GM19452 (cell line): ENCODE results near the gene EHMT1.

Experiments used
- ATAC-seq: cut with Tn5 transposase; IDR thresholded peaks from one replicate; pipeline ENCODE4 v1.9.1; 2021; ENCODE audit not compliant: unreplicated experiment

The EHMT1 gene

GRCh38 chr9:137781906-137782585 lies 163.2 kb downstream of the EHMT1 start:
- no peak for ATAC-seq

GRCh38 chr9:137783521-137783920 lies 164.7 kb downstream of the EHMT1 start:
- ATAC-seq = no peak

- ATAC-seq = no peak
Measured at GRCh38 chr9:137784046-137784445, 165.2 kb downstream of the EHMT1 start.

GRCh38 chr9:137784641-137785513 lies 166.1 kb downstream of the EHMT1 start:
- no peak for ATAC-seq

GRCh38 chr9:137785704-137786161 lies 166.9 kb downstream of the EHMT1 start:
- no peak for ATAC-seq

GRCh38 chr9:137786511-137786920 lies 167.7 kb downstream of the EHMT1 start:
- ATAC-seq = no peak

- no peak for ATAC-seq
Measured at GRCh38 chr9:137787381-137787780, 168.6 kb downstream of the EHMT1 start.

- ATAC-seq = no peak
Measured at GRCh38 chr9:137787786-137788505, 169.1 kb downstream of the EHMT1 start.

GRCh38 chr9:137788561-137789294 lies 169.9 kb downstream of the EHMT1 start:
- no peak for ATAC-seq

- no peak for ATAC-seq
Measured at GRCh38 chr9:137789295-137789895, 170.6 kb downstream of the EHMT1 start.

- no peak for ATAC-seq
Measured at GRCh38 chr9:137791947-137792346, 173.1 kb downstream of the EHMT1 start.

GRCh38 chr9:137793196-137793841 lies 174.5 kb downstream of the EHMT1 start:
- no peak for ATAC-seq

- ATAC-seq = no peak
Measured at GRCh38 chr9:137795156-137795666, 176.4 kb downstream of the EHMT1 start.

- ATAC-seq = no peak
Measured at GRCh38 chr9:137797206-137798120, 178.7 kb downstream of the EHMT1 start.

GRCh38 chr9:137798142-137798541 lies 179.3 kb downstream of the EHMT1 start:
- no peak for ATAC-seq

GRCh38 chr9:137798901-137799629 lies 180.3 kb downstream of the EHMT1 start:
- no peak for ATAC-seq

GRCh38 chr9:137799630-137799983 lies 180.8 kb downstream of the EHMT1 start:
- ATAC-seq = no peak
